GM18951 (cell line): ENCODE results near the gene CELF2.

Source experiments
- POLR2A ChIP-seq: IDR thresholded peaks from 4 replicates; pipeline ENCODE4 v1.6.1; 2011; ENCODE audit warnings: mild to moderate bottlenecking; ENCODE audit not compliant: insufficient read length, insufficient read depth; ENCODE audit errors: extremely low read depth
- in situ Hi-C: fragments of 300-500 bp; cut with MboI; formaldehyde crosslinking; loops from one replicate; pipeline ENCODE4 v1.12.0; 2022; ENCODE audit warnings: low sequenced_read_pairs, mixed read lengths, inconsistent platforms; ENCODE audit not compliant: unreplicated experiment

CELF2 gene

DNA sequence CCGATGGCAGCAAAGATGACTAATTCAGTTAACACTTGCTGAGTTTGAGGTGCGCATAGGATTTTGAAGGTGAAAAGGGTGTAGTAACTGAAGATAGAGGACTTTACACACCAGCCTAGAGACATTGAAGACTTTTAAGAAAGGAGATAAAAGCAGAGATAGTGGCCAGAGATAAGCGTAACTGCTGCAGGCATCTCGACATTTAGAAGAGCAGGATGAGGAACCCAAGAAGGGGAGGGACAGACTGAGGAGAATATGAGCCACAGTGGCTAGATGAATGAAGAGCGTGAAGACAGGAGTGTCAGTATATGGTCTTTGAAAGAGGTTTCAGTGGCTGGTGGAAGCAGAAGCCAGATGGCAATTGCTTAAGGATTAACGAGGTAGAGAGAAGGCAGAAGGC, 71.6 kb downstream of the CELF2 start:
- in situ Hi-C loops = no loop called here
- TF ChIP-seq POLR2A = no peak

DNA sequence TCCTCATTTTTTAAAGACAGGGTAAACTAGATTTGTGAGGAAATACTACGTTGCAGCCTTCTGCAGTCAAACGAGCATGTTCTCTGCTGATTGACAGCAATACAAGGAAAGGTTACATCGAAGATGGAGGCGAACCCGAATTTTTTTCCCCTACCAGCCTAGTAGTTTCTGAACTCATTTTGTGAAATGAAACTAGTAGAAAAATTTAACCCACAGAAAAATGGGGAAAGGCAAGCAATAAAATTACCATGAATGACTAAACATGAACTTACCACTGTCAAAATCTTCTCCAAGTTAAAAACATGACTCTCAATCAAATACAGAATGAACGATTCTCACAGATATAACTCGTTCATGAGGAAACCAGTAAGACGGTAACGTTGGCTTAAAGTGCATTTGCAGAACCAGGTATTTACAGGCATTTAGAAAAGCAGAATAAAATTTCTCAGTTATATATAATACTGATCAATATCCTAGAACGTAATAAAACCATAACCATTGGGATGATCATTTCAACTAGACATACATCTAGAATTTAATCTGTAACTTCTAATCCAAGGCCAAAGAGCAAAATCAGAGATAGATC, 73.9 kb downstream of the CELF2 start:
- in situ Hi-C loops = no loop called here
- TF ChIP-seq POLR2A = no peak

DNA sequence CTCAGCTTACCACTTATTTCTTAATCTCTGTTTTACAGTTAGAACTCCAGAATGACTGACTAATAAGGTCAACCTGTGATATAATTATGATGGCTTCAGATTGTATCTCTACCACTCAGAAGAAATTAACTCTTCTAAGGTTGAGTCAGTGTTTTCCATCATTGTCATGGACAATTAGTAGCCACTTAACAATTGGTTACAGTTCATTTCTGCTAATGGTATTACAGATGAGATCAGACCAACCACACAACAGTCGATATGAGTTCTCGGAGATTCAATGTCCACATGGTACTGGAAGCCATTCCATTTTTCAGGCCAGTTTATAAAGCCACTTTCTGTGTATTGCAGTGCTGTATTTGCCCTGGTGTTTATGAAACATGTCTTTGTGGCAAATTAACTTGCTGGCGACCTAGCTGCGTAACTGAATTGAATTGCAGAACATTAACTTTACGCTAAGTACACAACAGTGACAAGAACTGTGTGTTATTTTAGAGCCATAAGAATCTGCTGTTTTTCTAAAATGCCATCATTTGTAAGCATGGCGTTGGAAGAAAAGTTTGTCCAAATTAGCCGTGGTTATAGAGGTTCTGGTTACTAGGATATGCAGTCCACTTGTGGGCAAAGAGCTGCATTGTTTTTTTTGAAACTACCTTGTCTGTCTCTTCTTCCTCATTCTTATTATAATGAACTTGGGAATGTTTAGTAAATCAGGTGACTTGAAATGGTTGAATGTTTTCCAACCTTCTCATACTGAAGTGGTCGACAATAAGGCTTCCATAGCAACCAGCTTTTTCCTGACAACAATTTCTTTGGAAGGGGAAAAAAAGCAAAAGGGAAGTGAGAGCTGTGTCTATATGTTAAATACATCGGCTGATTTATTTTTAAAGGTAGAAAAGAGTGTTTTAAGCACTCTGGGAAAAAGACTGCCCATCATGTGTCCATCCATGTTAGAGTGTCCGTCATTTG, 76.4 kb downstream of the CELF2 start:
- in situ Hi-C loops = no loop called here
- no peak for TF ChIP-seq POLR2A

DNA sequence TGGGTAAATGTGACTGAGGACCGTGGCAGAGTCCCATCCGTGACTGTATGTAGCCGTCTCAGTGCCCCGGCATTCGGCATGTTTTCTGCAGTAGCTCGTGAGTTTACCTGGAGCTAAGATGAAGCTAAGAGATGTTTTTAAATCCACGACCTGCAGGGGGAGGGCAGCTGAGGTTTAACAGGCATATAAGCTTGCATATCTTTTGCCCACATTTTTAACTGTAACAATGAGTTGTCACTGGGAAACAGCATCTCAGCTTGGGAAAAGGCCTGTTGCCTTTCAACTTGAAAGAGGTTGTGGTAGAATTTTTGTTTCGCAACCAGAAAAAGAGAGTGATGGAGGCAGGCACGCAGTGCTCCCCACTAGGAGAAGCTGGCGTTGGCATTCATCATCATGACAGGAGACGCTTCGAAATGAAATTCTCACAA, 77.7 kb downstream of the CELF2 start:
- in situ Hi-C loops = no loop called here
- TF ChIP-seq POLR2A = no peak

DNA sequence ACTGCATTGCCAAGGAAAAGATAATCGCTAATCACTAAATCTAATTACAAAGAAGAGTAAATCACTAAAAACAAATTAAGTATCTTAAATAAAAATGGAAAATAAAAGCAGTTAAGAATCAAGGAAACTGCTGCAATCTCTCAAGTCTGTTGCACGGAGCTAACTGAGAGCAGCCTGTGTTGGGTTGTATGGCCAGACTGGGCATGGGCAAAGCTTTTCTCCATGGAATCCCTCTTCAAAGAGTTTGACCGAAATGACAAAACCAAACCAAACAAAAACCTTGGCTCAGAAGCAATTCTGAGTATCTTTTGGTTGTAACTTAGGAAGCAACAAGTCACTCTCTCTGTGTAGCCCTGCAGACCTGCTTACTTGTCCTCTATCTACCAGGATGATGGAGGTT, 78.8 kb downstream of the CELF2 start:
- TF ChIP-seq POLR2A = no peak
- in situ Hi-C loops = no loop called here

DNA sequence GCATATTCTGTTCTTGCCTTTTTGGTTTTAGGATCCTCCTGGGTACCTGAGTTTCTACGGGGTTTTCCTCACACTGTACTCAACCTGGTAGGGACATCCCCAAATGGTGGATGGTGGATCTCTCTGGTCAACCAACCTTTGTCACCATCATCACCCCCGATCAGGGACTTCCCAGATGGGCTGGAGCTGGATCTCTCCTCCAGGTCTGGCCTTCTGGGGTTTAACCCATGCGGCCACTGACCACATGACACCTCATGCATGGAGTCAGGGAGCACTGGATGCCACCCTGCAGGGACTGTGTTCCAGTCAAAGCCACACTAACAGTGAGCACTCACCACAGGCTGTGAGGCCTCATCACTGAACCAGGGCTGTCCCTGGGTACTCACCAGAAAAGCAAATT, 80.0 kb downstream of the CELF2 start:
- no peak for TF ChIP-seq POLR2A
- in situ Hi-C loops = no loop called here

DNA sequence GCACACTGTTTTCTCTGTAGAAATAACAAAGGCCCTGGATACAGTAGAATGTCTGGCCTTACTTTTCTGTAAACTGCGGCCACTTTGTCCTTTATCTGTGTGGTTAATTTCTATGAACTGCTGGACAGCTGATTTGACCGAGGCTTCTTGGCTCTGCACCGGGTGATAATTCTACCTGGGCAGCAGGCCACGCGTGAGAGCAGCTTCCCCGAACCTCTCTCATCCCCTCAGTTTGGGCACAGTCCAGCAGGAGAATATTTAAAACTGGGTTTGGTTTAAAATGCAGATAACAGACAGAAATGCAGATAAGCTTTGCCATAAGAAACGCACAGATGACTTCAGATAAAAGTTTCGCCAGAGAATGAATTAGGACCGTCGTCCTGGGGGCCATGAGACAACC, 81.0 kb downstream of the CELF2 start:
- in situ Hi-C loops = no loop called here
- no peak for TF ChIP-seq POLR2A

DNA sequence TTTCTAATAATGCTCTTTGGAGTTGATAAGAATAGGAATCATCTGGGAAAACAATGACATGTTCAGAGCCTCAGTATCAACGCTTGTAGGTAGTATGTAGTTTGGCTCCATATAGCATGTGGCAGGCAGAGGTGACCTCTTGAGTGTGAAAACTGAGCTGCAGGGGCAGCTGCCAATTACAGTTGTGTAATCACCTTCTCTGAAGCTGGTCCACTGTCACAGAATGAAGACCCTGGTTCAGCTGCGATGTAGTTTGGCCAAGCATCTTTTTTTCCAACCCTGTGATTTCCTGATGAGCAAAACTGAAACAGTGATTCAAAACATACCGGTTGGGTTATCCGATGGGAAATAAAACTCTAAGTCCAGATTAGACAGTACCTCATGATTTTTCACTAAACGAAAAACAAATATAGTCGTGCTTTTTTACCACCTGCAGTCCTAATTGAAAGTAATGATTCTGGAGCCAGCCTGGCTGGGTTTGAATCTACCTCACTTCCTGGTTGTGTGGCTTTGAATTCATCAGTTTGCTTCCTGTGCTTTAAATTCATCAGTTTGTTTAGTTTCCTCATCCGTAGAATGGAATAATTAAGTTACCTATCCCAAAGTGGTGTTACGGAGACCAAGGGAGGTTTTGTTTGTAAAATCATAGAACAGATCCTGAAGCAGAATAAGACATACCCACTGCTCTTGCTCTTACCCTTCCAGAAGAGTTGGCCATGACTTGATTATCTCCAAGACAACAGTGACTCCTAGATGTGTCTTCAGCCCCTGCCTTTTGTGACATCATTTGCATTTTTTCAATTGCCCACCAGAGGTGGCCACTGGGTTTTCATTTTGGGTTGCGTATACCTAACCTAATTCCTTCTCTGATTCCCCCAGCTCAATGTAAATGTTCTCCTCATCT, 87.4 kb downstream of the CELF2 start:
- no peak for TF ChIP-seq POLR2A
- in situ Hi-C loops = no loop called here

DNA sequence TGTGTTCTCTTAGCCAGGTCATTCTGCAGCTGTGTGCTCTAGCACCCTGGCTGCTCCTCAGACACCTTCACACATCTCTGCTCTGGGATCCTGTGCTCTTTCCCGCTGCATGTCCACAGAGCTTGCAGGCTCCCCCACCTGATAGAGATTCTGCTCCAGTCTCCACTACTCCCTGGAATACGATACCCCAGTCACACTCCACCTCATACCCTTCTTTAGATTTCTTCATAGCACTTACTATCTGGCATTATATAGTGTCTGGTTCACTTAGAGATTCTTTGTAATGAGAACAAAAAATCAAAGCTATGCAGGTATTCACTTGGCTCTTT, 88.0 kb downstream of the CELF2 start:
- in situ Hi-C loops = no loop called here
- TF ChIP-seq POLR2A = no peak

DNA sequence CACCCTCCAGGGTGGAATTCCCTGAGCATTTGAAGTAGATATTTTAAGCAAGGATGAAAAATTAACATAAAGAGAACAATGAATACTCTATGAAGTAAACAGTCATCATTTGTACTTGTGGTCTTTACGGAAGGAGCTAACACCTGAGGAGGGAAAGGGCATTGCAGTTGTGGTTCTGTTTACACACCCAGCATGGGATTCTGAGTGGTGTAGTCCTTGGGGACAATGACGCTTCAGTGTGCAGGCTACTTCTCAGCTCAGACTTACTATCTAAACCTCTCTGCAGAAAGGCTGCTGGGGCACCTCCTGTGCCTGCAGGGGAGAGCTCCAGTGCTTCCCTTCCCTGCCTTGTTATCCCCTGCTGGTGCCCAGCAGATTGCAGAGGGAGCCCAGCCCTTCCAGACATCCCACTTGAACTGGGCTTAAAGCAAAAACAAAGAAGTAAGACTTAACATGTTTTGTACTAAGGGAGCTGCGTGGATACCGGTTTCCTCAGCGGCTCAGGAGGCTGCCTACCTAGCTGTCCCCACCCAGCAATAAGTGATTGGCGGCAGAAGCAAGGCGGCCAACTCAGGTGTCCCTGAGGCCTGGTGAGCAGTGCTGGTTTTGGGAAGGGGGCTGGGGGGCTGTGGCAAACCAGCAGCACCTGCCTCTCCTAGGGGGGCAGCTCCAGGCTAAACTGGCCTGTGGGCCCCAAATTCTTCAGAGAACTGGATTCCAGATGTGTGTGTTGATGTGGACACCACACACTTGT, 89.1 kb downstream of the CELF2 start:
- TF ChIP-seq POLR2A = no peak
- in situ Hi-C loops = no loop called here

DNA sequence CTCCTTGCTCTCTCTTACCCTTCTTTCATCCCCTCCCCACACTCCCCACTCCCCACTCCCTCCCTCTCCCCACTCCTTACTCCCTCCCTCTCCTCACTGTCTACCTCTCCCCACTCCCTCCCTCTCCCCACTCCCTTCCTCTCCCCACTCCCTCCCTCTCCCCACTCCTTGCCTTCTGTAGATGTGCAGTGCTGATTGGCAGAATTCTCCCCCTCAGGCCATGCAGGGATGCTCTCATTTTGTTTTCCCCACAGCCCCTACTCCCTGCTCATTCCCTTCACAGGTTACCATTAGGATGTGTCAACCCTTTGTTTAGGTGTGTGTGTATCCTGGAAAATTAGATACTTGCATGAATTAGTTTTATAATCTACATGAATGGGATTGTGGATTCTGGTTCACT, 90.3 kb downstream of the CELF2 start:
- in situ Hi-C loops = no loop called here
- no peak for TF ChIP-seq POLR2A

DNA sequence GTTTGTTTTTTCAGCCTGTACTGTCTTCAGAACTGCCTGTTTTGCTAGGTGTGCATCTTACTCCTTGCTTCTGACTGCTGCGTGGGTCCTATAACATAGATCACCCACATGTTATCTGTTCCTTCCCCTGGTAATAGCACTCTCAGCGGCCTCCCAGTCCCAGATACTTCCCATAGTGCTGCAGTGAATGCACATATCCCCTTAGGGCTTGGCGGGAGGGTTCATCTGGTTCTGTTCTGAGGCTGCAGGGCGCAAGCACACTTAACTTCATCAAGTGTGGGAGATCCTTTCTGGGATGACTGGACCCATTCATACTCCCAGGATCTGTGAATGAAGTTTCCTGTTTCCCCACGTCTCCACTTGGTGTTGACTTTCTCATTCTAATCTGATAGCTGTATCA, 90.7 kb downstream of the CELF2 start:
- no peak for TF ChIP-seq POLR2A
- in situ Hi-C loops = no loop called here

DNA sequence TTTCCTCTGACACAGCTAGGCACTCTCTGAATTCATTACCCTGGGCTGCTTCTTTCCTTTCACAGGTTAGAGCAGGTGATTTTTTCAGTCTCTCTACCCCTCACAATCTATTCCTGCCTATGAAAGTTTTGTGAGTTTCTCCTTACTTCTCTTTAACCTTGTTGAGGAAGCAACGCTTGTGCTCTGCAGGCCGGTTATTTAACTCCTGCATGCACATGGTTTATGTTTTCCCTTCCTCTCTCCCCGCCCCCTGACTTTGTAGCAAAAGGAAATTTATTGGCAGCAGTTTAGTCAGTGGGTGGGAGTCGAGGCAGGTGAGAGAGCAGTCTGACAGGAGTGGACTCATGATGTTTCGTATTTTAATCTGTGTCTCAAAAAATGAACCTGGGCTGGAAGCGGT, 91.9 kb downstream of the CELF2 start:
- TF ChIP-seq POLR2A = no peak

More for the DNA sequence above, 91.9 kb downstream of the CELF2 start:
- in situ Hi-C loops = no loop called here
